ENCODE measurements around the gene NCMAP.

NCMAP gene

GRCh38 chr1:24636661-24637357 lies 80.9 kb downstream of the NCMAP start:
- no peak for DNase-seq

- DNase-seq, result no peak
Measured at GRCh38 chr1:24639094-24639493, 83.2 kb downstream of the NCMAP start.

DNA sequence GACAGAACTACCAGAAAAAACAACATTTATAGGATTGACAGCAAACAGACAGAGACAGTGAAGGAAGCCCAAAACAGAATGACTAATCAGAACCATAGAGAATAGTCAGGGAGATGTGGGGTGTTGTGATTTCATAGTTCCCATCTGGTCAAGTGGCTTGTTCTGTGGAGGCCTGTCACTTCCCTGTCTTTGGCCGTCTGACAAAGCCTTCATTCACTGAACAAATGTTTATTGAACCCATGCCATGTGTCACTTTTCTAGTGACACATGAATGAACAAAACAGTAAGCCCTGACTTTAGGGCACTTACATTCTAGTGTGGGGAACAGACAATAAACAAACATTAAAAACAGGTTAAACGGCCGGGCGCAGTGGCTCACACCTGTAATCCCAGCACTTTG lies 84.0 kb downstream of the NCMAP start:
- no peak for DNase-seq

DNA sequence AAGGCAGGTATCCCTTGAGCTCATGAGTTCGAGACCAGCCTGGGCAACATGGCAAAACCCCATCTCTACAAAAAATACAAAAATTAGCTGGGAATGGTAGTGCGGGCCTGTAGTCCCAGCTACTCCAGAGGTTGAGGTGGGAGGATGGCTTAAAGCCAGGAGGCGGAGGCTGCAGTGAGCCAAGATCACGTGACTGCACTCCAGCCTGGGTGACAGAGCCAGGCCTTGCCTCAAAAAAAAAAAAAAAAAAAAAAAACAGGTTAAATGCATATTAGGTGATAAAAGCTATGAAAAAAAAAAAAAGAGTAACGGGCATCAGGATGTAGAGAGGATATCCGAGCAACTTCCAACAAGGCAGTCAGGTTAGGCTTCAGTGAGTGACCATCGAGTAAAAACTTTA lies 84.4 kb downstream of the NCMAP start:
- DNase-seq, result no peak

DNA sequence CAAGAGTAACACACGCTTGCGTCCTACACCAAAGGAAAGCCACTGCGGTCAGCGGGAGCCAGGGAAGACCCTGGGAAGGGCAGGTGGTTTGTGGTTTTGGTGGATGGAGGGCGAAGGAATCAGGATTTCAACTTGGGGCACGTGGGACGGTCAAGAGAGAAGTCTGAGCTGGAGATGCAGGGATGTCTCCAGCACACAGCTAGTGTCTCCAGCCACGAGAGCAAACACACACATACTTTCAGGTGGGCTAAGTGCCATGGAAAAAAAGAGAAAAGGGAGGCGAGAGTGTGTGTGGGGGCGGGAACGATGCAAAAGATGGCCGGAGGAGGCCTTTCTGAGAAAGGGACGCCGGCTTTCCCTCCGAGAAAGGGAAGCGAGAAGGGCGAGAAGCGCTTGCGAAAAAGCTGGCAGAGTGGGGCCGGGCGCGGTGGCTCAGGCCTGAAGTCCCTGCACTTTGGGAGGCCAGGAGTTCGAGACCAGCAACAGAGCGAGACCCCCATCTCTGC lies 85.8 kb downstream of the NCMAP start:
- DNase-seq, result peak; percentile 49 to 57

- DNase-seq, result peak; percentile 98 to 99
Measured at GRCh38 chr1:24642481-24643362, 86.8 kb downstream of the NCMAP start, which contains the start of gene SRRM1. TSS of gene SRRM1 (plus strand) at chr1:24643302. CDS start at chr1:24643327, 25 bp downstream.

- DNase-seq, result peak; percentile 24 to 38
Measured at GRCh38 chr1:24643363-24644099, 87.6 kb downstream of the NCMAP start.

GRCh38 chr1:24644100-24644384 lies 88.2 kb downstream of the NCMAP start:
- DNase-seq, result no peak

DNA sequence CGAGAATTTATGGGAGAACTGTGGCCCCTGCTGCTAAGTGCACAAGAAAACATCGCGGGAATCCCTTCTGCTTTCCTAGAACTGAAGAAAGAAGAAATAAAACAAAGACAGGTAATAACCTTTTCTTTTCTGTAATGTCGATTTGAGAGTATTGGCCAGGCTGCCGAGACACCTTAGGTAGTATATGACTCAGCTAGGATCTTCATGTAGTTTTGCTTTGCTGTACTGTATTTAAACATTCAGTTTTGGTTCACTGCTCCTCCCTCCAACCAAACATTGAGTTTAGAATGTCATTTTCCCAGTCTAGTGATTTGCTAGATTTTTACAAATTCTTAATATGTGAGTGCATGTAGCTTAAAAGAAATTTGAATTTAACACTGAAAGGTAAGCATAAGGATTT lies 93.0 kb downstream of the NCMAP start:
- DNase-seq, result no peak

DNA sequence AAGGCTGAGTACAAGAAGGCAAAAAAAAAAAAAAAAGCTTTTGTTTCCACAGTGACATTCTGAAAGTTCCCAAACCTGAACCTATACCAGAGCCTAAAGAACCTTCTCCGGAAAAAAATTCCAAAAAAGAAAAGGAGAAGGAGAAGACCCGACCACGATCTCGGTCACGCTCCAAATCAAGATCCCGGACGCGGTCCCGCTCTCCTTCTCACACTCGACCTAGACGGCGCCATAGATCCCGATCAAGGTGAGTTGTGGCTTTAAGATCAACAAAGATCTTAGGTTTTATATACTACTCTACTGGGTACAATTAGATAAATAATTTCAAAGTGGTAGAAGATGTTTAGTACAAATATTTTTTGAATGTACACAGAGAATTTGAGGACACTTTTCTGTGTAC lies 96.5 kb downstream of the NCMAP start:
- no peak for DNase-seq

- DNase-seq, result no peak
Measured at GRCh38 chr1:24654010-24654409, 98.1 kb downstream of the NCMAP start.

DNA sequence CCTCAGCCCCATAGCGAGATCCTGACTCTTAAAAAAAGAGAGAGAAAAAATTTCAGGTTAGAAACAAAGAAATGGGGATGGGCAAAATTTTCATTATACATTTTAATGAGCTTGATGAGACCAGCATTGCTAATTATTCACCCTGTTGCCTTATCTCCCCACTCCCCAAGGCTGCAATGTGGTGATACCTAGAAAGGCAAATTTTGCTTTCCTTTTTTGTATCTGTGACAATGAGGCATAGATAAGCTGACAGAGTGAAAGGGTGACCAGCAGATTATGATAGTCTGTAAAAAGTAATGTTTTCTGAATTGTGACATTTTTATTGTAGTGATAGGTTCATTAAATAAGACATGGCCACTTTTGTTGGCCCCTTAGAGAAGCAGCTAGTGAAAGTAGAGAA lies 100.2 kb downstream of the NCMAP start:
- no peak for DNase-seq

GRCh38 chr1:24657781-24658180 lies 101.9 kb downstream of the NCMAP start:
- DNase-seq, result no peak
